K562 (cell line): ENCODE measurements around the gene ABCA10. TPM values are rescaled to one million over a fixed set of nuclear protein-coding genes. Genes with fewer than 3 reads are reported as not detected.

Experiments used
- ATAC-seq: fragments of 200-7000 bp; cut with Tn5 transposase; 3 replicates; pipeline ENCODE4 v1.9.1; 2020; ENCODE audit warnings: moderate library complexity
- BruUV-seq: library from RNA; stranded (reverse); fragments of 400-500 nt; replicated peaks from 2 replicates; lab custom pipeline; 2021; lab: Mats Ljungman, UMichigan
- CTCF ChIA-PET: fragments of 300-600 bp; formaldehyde crosslinking; extraction: SDS; loops from one replicate; lab custom pipeline; 2021; ENCODE audit warnings: low intra/inter-chr PET ratio; lab: Yijun Ruan, JAX
- POLR2A ChIA-PET: fragments of 300-600, 350-650 bp; sonication (Branson Sonifier 250); formaldehyde crosslinking; extraction: SDS; loops from one replicate; lab custom pipeline; 2021; ENCODE audit warnings: antibody characterized with exemption, inconsistent platforms; lab: Yijun Ruan, JAX
- DNase-seq, 4 experiments: peaks; one replicate each; pipeline versions ENCODE4 v3.0.0 to v3.0.0-alpha.2; 2011 to 2018; ENCODE audit warnings: low spot score in 3 of 4, mixed read lengths in 3 of 4; ENCODE audit errors: extremely low read depth in 1 of 4
- FAIRE-seq: peaks from 2 replicates; lab custom pipeline; 2011; peaks lifted over from hg19 to GRCh38; lab: Jason Lieb, UNC
- H2AFZ ChIP-seq: 2 replicates; pipeline ENCODE4 v1.6.0; 2011; ENCODE audit warnings: low read depth, low read length, control low read depth, inconsistent platforms
- H3K27ac ChIP-seq: fragments of 200-600 bp; 3 replicates; pipeline ENCODE4 v1.8.0; 2011; ENCODE audit warnings: low read depth, mild to moderate bottlenecking, control low read depth, inconsistent platforms, low read length, moderate library complexity, mixed read lengths; ENCODE audit errors: extremely low read depth
- H3K27me3 ChIP-seq, 2 experiments: fragments of 300-600 bp in 1 of 2; 2 replicates in 1 of 2; 3 replicates in 1 of 2; pipeline versions ENCODE4 v1.6.0 to v1.8.0; 2011; ENCODE audit warnings: inconsistent platforms in 2 of 2, low read length in 2 of 2, mild to moderate bottlenecking in 1 of 2, mixed read lengths in 1 of 2, moderate library complexity in 1 of 2; ENCODE audit not compliant: control insufficient read depth in 2 of 2, insufficient read depth in 2 of 2
- H3K36me3 ChIP-seq: fragments of 300-600 bp; 3 replicates; pipeline ENCODE4 v1.8.0; 2011; ENCODE audit warnings: mild to moderate bottlenecking, low read length, inconsistent platforms; ENCODE audit not compliant: control insufficient read depth, insufficient read depth
- H3K4me1 ChIP-seq, 2 experiments: fragments of 200-600 bp in 1 of 2; replicated peaks in 1 of 2; 2 replicates in 1 of 2; 3 replicates in 1 of 2; pipeline versions ENCODE4 v1.5.1 to v1.8.0; 2011; ENCODE audit warnings: inconsistent platforms in 2 of 2, low read length in 2 of 2, mild to moderate bottlenecking in 1 of 2, mixed read lengths in 1 of 2, moderate library complexity in 1 of 2; ENCODE audit not compliant: control insufficient read depth in 2 of 2, insufficient read depth in 2 of 2
- H3K4me2 ChIP-seq: 2 replicates; pipeline ENCODE4 v1.6.1; 2011; ENCODE audit warnings: low read length, control low read depth, inconsistent platforms, mixed read lengths; ENCODE audit not compliant: insufficient read depth
- H3K4me3 ChIP-seq: fragments of 200-600 bp; sonication (generic), shearing (Covaris generic); 2 replicates; pipeline ENCODE4 v1.5.1; 2016; ENCODE audit warnings: control low read depth, inconsistent platforms
- H3K79me2 ChIP-seq: fragments of 200-600 bp; 3 replicates; pipeline ENCODE4 v1.8.0; 2011; ENCODE audit warnings: low read length, inconsistent platforms; ENCODE audit not compliant: control insufficient read depth, insufficient read depth
- H3K9ac ChIP-seq, 2 experiments: 2 replicates each; pipeline versions ENCODE4 v1.6.0 to v1.6.1; 2011; ENCODE audit warnings: low read depth in 2 of 2, low read length in 2 of 2, control low read depth in 1 of 2, inconsistent platforms in 1 of 2, mild to moderate bottlenecking in 1 of 2, mixed read lengths in 1 of 2; ENCODE audit not compliant: insufficient read depth in 1 of 2
- H3K9me1 ChIP-seq: one replicate; pipeline ENCODE4 v1.6.0; 2011; ENCODE audit warnings: inconsistent platforms, mild to moderate bottlenecking, low read length, moderate library complexity; ENCODE audit not compliant: control insufficient read depth, insufficient read depth
- H3K9me3 ChIP-seq: replicated peaks from 2 replicates; pipeline ENCODE4 v1.5.1; 2011; ENCODE audit warnings: low read depth, low read length, inconsistent platforms; ENCODE audit not compliant: control insufficient read depth, insufficient read depth
- H4K20me1 ChIP-seq: replicated peaks from 2 replicates; pipeline ENCODE4 v1.6.1; 2011; ENCODE audit warnings: low read length, inconsistent platforms, mixed read lengths; ENCODE audit not compliant: control insufficient read depth, insufficient read depth
- EGR1 ChIP-seq: fragments of 450-650 bp; conservative IDR thresholded peaks from 2 replicates; pipeline ENCODE4 v1.6.1; 2017; ENCODE audit warnings: mild to moderate bottlenecking
- ESRRA ChIP-seq: fragments of 450-650 bp; IDR thresholded peaks from 2 replicates; pipeline ENCODE4 v1.6.1; 2014; ENCODE audit warnings: low read depth, mild to moderate bottlenecking, moderate library complexity, borderline replicate concordance
- NFATC3 ChIP-seq: fragments of 450-650 bp; IDR thresholded peaks from 2 replicates; pipeline ENCODE4 v1.6.1; 2017; ENCODE audit warnings: mild to moderate bottlenecking
- POLR3G ChIP-seq: IDR thresholded peaks from 2 replicates; pipeline ENCODE4 v1.6.1; 2011; ENCODE audit not compliant: insufficient read length, insufficient replicate concordance; ENCODE audit errors: extremely low read depth
- RBM22 ChIP-seq: fragments of 200-400 bp; formaldehyde crosslinking; IDR thresholded peaks from 2 replicates; pipeline ENCODE4 v1.6.1; 2018; ENCODE audit warnings: low read length, low read depth; ENCODE audit not compliant: poor library complexity, severe bottlenecking
- SMC3 ChIP-seq: conservative IDR thresholded peaks from 2 replicates; pipeline ENCODE4 v1.6.1; 2011; ENCODE audit warnings: low read depth, low read length, improper control_type of control experiment; ENCODE audit not compliant: insufficient read depth
- TARDBP ChIP-seq: fragments of 450-650 bp; IDR thresholded peaks from 2 replicates; pipeline ENCODE4 v1.6.1; 2016
- ZNF217 ChIP-seq: sonication (generic); formaldehyde crosslinking; IDR thresholded peaks from 2 replicates; pipeline ENCODE4 v1.8.0; 2022; ENCODE audit warnings: mild to moderate bottlenecking, missing genetic modification reagents
- ZNF224 ChIP-seq: sonication (generic); formaldehyde crosslinking; IDR thresholded peaks from 2 replicates; pipeline ENCODE4 v1.8.0; 2022; ENCODE audit warnings: mild to moderate bottlenecking, missing genetic modification reagents
- ZNF639 ChIP-seq, 2 experiments: fragments of 200-800 bp in 1 of 2; sonication (Bioruptor generic) in 1 of 2; sonication (generic) in 1 of 2; formaldehyde crosslinking in 1 of 2; IDR thresholded peaks in 1 of 2; conservative IDR thresholded peaks in 1 of 2; 2 replicates each; pipeline versions ENCODE4 v1.5.0 to v1.6.1; 2016 to 2020; ENCODE audit warnings: missing compliant biosample characterization in 1 of 2, missing genetic modification characterization in 1 of 2, missing genetic modification reagents in 1 of 2
- ZNF75A ChIP-seq: fragments of 450-650 bp; formaldehyde crosslinking; IDR thresholded peaks from 2 replicates; pipeline ENCODE4 v1.4.0; 2020; ENCODE audit warnings: mild to moderate bottlenecking
- ZNF830 ChIP-seq: fragments of 250-450 bp; sonication (Bioruptor Pico); IDR thresholded peaks from 2 replicates; pipeline ENCODE4 v1.5.0; 2021; ENCODE audit warnings: mild to moderate bottlenecking
- WGBS: fragments of 100-300 bp; shearing (Covaris generic); methylation state at CpG from one replicate; pipeline ENCODE4 v1.1.6; 2016; ENCODE audit warnings: low coverage, mixed read lengths; ENCODE audit not compliant: insufficient coverage; ENCODE audit errors: missing lambda C conversion rate; 5-methylcytosine and 5-hydroxymethylcytosine counted together
- in situ Hi-C: fragments of 300-500 bp; cut with MboI; formaldehyde crosslinking; loops from 4 replicates; pipeline ENCODE4 v1.15.0; 2018; ENCODE audit warnings: inconsistent platforms, mixed read lengths
- intact Hi-C: fragments of 100-400 bp; cut with micrococcal nuclease; formaldehyde crosslinking; loops from 2 replicates; pipeline ENCODE4 v1.14.2; 2022
- polyA plus RNA-seq, 8 experiments: library from polyadenylated mRNA; depleted of rRNA in 4 of 8; stranded (reverse) in 5 of 8; unstranded in 3 of 8; fragments of >200 nt; fragmentation: Nextera tagmentation in 2 of 8; fragmentation: Illumina TruSeq in 1 of 8; extraction: Ambion mirVana in 2 of 8; extraction: Trizol in 1 of 8; gene quantifications; 2 replicates each; pipeline versions ENCODE4 v1.2.1 to v1.2.3, GENCODE V29; 2011 to 2014; ENCODE audit warnings: inconsistent platforms in 1 of 8, missing spikeins in 1 of 8
- total RNA-seq, 7 experiments: library from RNA; depleted of rRNA in 6 of 7; stranded (reverse); fragments of >200 nt in 6 of 7; fragmentation: Illumina TruSeq in 2 of 7; extraction: Trizol in 2 of 7; gene quantifications; 2 replicates each; pipeline versions ENCODE4 v1.2.1 to v1.2.3, GENCODE V29; 2011 to 2021; ENCODE audit warnings: low replicate concordance in 1 of 7
- TF ChIP-seq, protein P1 (sequence below): sonication (generic); formaldehyde crosslinking; IDR thresholded peaks from 2 replicates; pipeline ENCODE4 v1.8.1; 2022; ENCODE audit warnings: missing genetic modification reagents
- TF ChIP-seq, protein P2 (sequence below): fragments of 450-650 bp; IDR thresholded peaks from 2 replicates; pipeline ENCODE4 v1.6.1; 2017; ENCODE audit warnings: antibody characterized with exemption, mild to moderate bottlenecking

The ABCA10 gene
- total and polyA plus RNA-seq, 9 of the 15 experiments (the other 6 are each of a cell fraction or from before 2014, with no cell fraction given), result 0.04 to 0.45 (median 0.15) TPM; not detected in 1

- no peaks in the 10 kb centered on the region for H3K36me3 ChIP-seq
- H3K4me1 ChIP-seq, result peaks cover 0 to 15% of the 10 kb centered on the region in 2 experiments; a peak in 2 of 5 replicates
- POLR2A ChIA-PET, result interaction anchor here (0.6 kb wide), 2 partner anchors 305 to 1643 kb away, joined by 3 to 4 read pairs; no protein-coding TSS in a partner anchor
- ATAC-seq (peak; percentile 99), DNase-seq (peak; percentile 77 to 94 (median 81)), FAIRE-seq (peak; percentile 90)
- H4K20me1 ChIP-seq, result no peaks in the 10 kb centered on the region
- in situ Hi-C loops (loop anchor here (25.0 kb wide), 1 partner anchor 273 kb away; the partner anchor contains the start of gene ABCA8), intact Hi-C loops (loop anchor here (1.0 to 5.0 kb wide), 4 partner anchors 168 to 458 kb away; no protein-coding TSS in a partner anchor)
- H3K27me3 ChIP-seq, result no peaks in the 10 kb centered on the region
- H3K4me2 ChIP-seq, result no peak overlapping the region
- H3K9me3 ChIP-seq, result no peaks in the 10 kb centered on the region
- H3K9ac ChIP-seq, result no peak overlapping the region
- CTCF ChIA-PET, result interaction anchor here (0.6 to 4.0 kb wide), 8 partner anchors 10 to 1215 kb away, joined by 3 to 44 read pairs (median 5); no protein-coding TSS in a partner anchor
- BruUV-seq, result no TSS peak
- WGBS, result 8% methylated on average over 1 of the region's 1 CpG
- no peaks in the 10 kb centered on the region for H3K9me1 ChIP-seq
- H3K4me3 ChIP-seq, result no peak overlapping the region
- H3K79me2 ChIP-seq, result no peaks in the 10 kb centered on the region
- H2AFZ ChIP-seq, result peak overlapping the region; percentile 85
- peak overlapping the region; percentile 34; the same call in 2 of the 3 replicates for H3K27ac ChIP-seq
- TF ChIP-seq TARDBP, result 0 out of 2 replicates have a peak, but pooled peaks have one; percentile 32
- no peak for TF ChIP-seq ZNF830 (CRISPR knock-in tag)
- TF ChIP-seq, protein P1, sequence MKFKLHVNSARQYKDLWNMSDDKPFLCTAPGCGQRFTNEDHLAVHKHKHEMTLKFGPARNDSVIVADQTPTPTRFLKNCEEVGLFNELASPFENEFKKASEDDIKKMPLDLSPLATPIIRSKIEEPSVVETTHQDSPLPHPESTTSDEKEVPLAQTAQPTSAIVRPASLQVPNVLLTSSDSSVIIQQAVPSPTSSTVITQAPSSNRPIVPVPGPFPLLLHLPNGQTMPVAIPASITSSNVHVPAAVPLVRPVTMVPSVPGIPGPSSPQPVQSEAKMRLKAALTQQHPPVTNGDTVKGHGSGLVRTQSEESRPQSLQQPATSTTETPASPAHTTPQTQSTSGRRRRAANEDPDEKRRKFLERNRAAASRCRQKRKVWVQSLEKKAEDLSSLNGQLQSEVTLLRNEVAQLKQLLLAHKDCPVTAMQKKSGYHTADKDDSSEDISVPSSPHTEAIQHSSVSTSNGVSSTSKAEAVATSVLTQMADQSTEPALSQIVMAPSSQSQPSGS (CRISPR knock-in tag), result no peak
- TF ChIP-seq, protein P2, sequence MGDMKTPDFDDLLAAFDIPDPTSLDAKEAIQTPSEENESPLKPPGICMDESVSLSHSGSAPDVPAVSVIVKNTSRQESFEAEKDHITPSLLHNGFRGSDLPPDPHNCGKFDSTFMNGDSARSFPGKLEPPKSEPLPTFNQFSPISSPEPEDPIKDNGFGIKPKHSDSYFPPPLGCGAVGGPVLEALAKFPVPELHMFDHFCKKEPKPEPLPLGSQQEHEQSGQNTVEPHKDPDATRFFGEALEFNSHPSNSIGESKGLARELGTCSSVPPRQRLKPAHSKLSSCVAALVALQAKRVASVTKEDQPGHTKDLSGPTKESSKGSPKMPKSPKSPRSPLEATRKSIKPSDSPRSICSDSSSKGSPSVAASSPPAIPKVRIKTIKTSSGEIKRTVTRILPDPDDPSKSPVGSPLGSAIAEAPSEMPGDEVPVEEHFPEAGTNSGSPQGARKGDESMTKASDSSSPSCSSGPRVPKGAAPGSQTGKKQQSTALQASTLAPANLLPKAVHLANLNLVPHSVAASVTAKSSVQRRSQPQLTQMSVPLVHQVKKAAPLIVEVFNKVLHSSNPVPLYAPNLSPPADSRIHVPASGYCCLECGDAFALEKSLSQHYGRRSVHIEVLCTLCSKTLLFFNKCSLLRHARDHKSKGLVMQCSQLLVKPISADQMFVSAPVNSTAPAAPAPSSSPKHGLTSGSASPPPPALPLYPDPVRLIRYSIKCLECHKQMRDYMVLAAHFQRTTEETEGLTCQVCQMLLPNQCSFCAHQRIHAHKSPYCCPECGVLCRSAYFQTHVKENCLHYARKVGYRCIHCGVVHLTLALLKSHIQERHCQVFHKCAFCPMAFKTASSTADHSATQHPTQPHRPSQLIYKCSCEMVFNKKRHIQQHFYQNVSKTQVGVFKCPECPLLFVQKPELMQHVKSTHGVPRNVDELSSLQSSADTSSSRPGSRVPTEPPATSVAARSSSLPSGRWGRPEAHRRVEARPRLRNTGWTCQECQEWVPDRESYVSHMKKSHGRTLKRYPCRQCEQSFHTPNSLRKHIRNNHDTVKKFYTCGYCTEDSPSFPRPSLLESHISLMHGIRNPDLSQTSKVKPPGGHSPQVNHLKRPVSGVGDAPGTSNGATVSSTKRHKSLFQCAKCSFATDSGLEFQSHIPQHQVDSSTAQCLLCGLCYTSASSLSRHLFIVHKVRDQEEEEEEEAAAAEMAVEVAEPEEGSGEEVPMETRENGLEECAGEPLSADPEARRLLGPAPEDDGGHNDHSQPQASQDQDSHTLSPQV, result peak; percentile 49; the same call in 1 of the 2 replicates
- TF ChIP-seq ESRRA, result peak; percentile 27; the same call in 1 of the 2 replicates
- TF ChIP-seq ZNF75A (CRISPR knock-in tag), result no peak
- TF ChIP-seq ZNF217 (CRISPR knock-in tag), result no peak
- peak; percentile 99 for TF ChIP-seq SMC3
- TF ChIP-seq EGR1, result 0 out of 2 replicates have a peak, but pooled peaks have one; percentile 48
- peak in 1 of 2 experiments; percentile 44; a peak in 1 of 4 replicates for TF ChIP-seq ZNF639 (CRISPR knock-in tag; conservative IDR thresholded peaks at IDR 0.05 in 1 of 2, IDR thresholded peaks at IDR 0.05 in 1 of 2)
- no peak for TF ChIP-seq RBM22
- TF ChIP-seq ZNF224, result no peak
- 0 out of 2 replicates have a peak, but pooled peaks have one; percentile 31 for TF ChIP-seq NFATC3
- no peak for TF ChIP-seq POLR3G
These were observed 6.9 kb upstream of the ABCA10 start for GRCh38 chr17:69235338-69236058.
